NB4 (cell line): ENCODE results near the gene PDIA3.
"Not testable (repeated sequence)": the region's sequence is repeated elsewhere in the genome, so short reads cannot be mapped to it uniquely, and the experiment has no call there.

Source experiments
- CTCF ChIP-seq: IDR thresholded peaks from one replicate; pipeline ENCODE4 v1.5.1; 2012; ENCODE audit warnings: low read depth, low read length
- POLR2A ChIP-seq: IDR thresholded peaks from 2 replicates; pipeline ENCODE4 v1.6.1; 2011; ENCODE audit warnings: mild to moderate bottlenecking; ENCODE audit not compliant: insufficient read length; ENCODE audit errors: extremely low read depth

GRCh38 chr15:43746245-43746902, at the start of gene PDIA3:
- TF ChIP-seq CTCF, result not testable (repeated sequence)
- peak; percentile 88 for TF ChIP-seq POLR2A
